Naive thymus-derived CD4-positive, alpha-beta T cell (primary cell): ENCODE data around the gene PPME1. TPM values are rescaled to one million over a fixed set of nuclear protein-coding genes. Genes with fewer than 3 reads are reported as not detected.

Experiments
- ATAC-seq: fragments of 150-1000 bp; cut with Tn5 transposase; 2 replicates; pipeline ENCODE4 v1.10.0; 2021; ENCODE audit warnings: mild to moderate bottlenecking, moderate library complexity
- CTCF ChIA-PET: fragments of 350-600 bp; sonication (Branson Sonifier 250); formaldehyde crosslinking; loops from one replicate; lab custom pipeline; 2021; ENCODE audit warnings: antibody characterized with exemption; lab: Charles Lee
- POLR2A ChIA-PET: fragments of 350-600 bp; sonication (Branson Sonifier 250); formaldehyde crosslinking; loops from one replicate; lab custom pipeline; 2021; ENCODE audit warnings: antibody characterized with exemption, inconsistent platforms; lab: Charles Lee
- DNase-seq, 9 donors: peaks; one replicate each; pipeline versions ENCODE4 v3.0.0 to v3.0.0-alpha.2; 2020 to 2022; ENCODE audit warnings: mixed read lengths in 1 of 9
- H3K27ac ChIP-seq: one replicate; pipeline ENCODE4 v1.7.0; 2013; ENCODE audit warnings: mild to moderate bottlenecking, low read depth, low read length, moderate library complexity
- H3K27me3 ChIP-seq, 2 donors: one replicate each; pipeline ENCODE4 v1.7.0; 2013; ENCODE audit warnings: low read length in 2 of 2, mild to moderate bottlenecking in 2 of 2, moderate library complexity in 2 of 2; ENCODE audit not compliant: control insufficient read depth in 2 of 2, insufficient read depth in 2 of 2
- H3K36me3 ChIP-seq, 3 experiments: 1 replicate in 2 of 3; 2 replicates in 1 of 3; pipeline ENCODE4 v1.7.0; 2013; ENCODE audit warnings: low read length in 3 of 3, mild to moderate bottlenecking in 3 of 3, moderate library complexity in 1 of 3; ENCODE audit not compliant: insufficient read depth in 3 of 3, control insufficient read depth in 2 of 3
- H3K4me1 ChIP-seq, 2 donors: one replicate each; pipeline ENCODE4 v1.7.0; 2013; ENCODE audit warnings: low read length in 2 of 2, mild to moderate bottlenecking in 2 of 2, moderate library complexity in 1 of 2; ENCODE audit not compliant: control insufficient read depth in 2 of 2, insufficient read depth in 2 of 2
- H3K4me3 ChIP-seq: 2 replicates; pipeline ENCODE4 v1.7.0; 2013; ENCODE audit warnings: mild to moderate bottlenecking, low read length
- H3K9me3 ChIP-seq, 3 experiments: 1 replicate in 2 of 3; 2 replicates in 1 of 3; pipeline ENCODE4 v1.7.0; 2013; ENCODE audit warnings: low read length in 3 of 3; ENCODE audit not compliant: control insufficient read depth in 2 of 3
- H3K27ac Mint-ChIP-seq, 9 donors: one replicate each; pipeline ENCODE4 v1.8.0; 2020 to 2022; ENCODE audit warnings: mixed read lengths in 9 of 9, mild to moderate bottlenecking in 8 of 9, moderate library complexity in 5 of 9, inconsistent platforms in 2 of 9
- H3K27me3 Mint-ChIP-seq, 5 donors: one replicate each; pipeline ENCODE4 v1.8.0; 2021 to 2022; ENCODE audit warnings: mixed read lengths in 5 of 5, mild to moderate bottlenecking in 1 of 5
- H3K36me3 Mint-ChIP-seq, 5 donors: one replicate each; pipeline ENCODE4 v1.8.0; 2020 to 2022; ENCODE audit warnings: mixed read lengths in 5 of 5, mild to moderate bottlenecking in 3 of 5, inconsistent platforms in 1 of 5
- H3K4me1 Mint-ChIP-seq, 7 donors: one replicate each; pipeline ENCODE4 v1.8.0; 2020 to 2022; ENCODE audit warnings: mixed read lengths in 7 of 7, mild to moderate bottlenecking in 3 of 7, inconsistent platforms in 1 of 7
- H3K4me3 Mint-ChIP-seq, 10 donors: one replicate each; pipeline ENCODE4 v1.8.0; 2020 to 2022; ENCODE audit warnings: mild to moderate bottlenecking in 10 of 10, mixed read lengths in 10 of 10, moderate library complexity in 6 of 10, inconsistent platforms in 2 of 10
- H3K9me3 Mint-ChIP-seq, 11 donors: one replicate each; pipeline ENCODE4 v1.8.0; 2020 to 2022; ENCODE audit warnings: mixed read lengths in 11 of 11, mild to moderate bottlenecking in 4 of 11, inconsistent platforms in 1 of 11, moderate library complexity in 1 of 11
- intact Hi-C, 2 donors: fragments of 100-400 bp; cut with micrococcal nuclease; formaldehyde crosslinking; loops; one replicate each; pipeline ENCODE4 v1.15.1; 2023
- polyA plus RNA-seq, 2 donors: library from polyadenylated mRNA; unstranded; fragments of 300-500 nt; fragmentation: Illumina TruSeq; gene quantifications; one replicate each; pipeline ENCODE4 v1.2.3, GENCODE V29; 2021
- total RNA-seq, 6 experiments: library from RNA in 5 of 6; stranded (reverse) in 5 of 6; gene quantifications; 1 replicate in 5 of 6; 2 replicates in 1 of 6; pipeline ENCODE4 v1.2.3 and lab custom pipeline; 2021 to 2026

The PPME1 gene
- total and polyA plus RNA-seq, 7 experiments from 2014 or later, result 14.6 to 41.7 (median 20.2) TPM

DNA sequence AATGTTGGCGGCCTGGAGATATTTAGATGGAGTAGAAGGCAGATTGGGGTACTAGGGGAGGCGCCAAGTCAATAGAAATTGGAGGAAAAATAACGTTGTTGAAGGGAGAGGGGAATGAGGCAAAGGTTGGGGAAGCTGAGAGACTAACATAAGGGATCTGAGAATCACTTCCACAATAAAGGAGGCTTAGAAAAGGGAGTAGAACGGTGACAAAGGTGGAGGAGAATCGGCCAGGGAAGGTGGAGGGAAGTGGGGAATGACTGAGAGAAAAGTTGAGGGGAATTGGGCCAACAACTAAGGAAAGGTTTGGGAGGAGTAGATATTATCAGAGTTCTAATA, 510 bp downstream of the PPME1 start:
- Mint-ChIP-seq H3K27me3 (no peaks in the 10 kb centered on the region), H3K27ac (no peak overlapping the region), H3K9me3 (no peaks in the 10 kb centered on the region), H3K36me3 (peaks cover 0 to 21% (median 11%) of the 10 kb centered on the region in 5 donors), H3K4me3 (no peak overlapping the region), H3K4me1 (peaks cover 5 to 33% (median 18%) of the 10 kb centered on the region in 7 donors)
- DNase-seq (no peak), ATAC-seq (no peak)
- H3K27ac ChIP-seq, result peak overlapping the region; percentile 76
- H3K27me3 ChIP-seq, result no peaks in the 10 kb centered on the region
- intact Hi-C loops, result loop anchor here (1.0 to 10.0 kb wide), 25 partner anchors 61 to 1737 kb away; partner anchors contain the start of genes LIPT2 (in 2 of the 2), PGM2L1 (in 2 of the 2), POLD3 (in 2 of the 2) and RAB6A (in 2 of the 2)
- POLR2A ChIA-PET, result interaction anchor here (0.8 to 2.2 kb wide), 11 partner anchors 10 to 411 kb away, joined by 3 to 7 read pairs (median 4); partner anchors contain the start of genes LIPT2, RAB6A and UCP2
- no peaks in the 10 kb centered on the region for H3K9me3 ChIP-seq
- CTCF ChIA-PET, result no interaction called here
- H3K4me3 ChIP-seq, result peak overlapping the region; percentile 73
- peaks cover 30 to 32% of the 10 kb centered on the region in 2 donors for H3K4me1 ChIP-seq
- peaks cover 0 to 18% (median 0%) of the 10 kb centered on the region in 3 experiments for H3K36me3 ChIP-seq

DNA sequence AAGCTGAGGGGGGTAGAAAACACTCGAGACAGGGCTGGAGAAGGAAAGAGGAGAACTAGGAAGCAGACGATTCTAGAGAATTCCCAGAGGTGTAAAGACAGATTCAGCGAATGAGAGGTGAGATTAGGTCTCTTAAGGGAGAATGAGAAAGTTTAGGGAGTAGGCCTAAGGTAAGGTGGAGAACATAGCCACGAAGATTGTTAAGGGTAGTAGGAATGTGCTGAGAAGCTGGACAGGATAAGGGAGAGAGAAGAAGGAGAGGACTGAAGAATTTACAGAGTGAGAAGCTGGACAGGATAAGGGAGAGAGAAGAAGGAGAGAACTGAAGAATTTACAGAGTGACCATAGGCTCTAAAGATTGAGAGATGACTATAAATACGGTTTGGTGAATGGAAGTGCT, 908 bp downstream of the PPME1 start:
- Mint-ChIP-seq H3K27ac (no peak overlapping the region), H3K36me3 (peaks cover 0 to 17% (median 7%) of the 10 kb centered on the region in 5 donors), H3K27me3 (no peaks in the 10 kb centered on the region), H3K9me3 (no peaks in the 10 kb centered on the region), H3K4me1 (peaks cover 5 to 29% (median 18%) of the 10 kb centered on the region in 7 donors), H3K4me3 (no peak overlapping the region)
- peaks cover 30 to 32% of the 10 kb centered on the region in 2 donors for H3K4me1 ChIP-seq
- ATAC-seq (no peak), DNase-seq (no peak)
- H3K4me3 ChIP-seq, result peak overlapping the region; percentile 73
- no peaks in the 10 kb centered on the region for H3K27me3 ChIP-seq
- peaks cover 0 to 14% (median 0%) of the 10 kb centered on the region in 3 experiments for H3K36me3 ChIP-seq
- POLR2A ChIA-PET, result interaction anchor here (1.0 to 2.2 kb wide), 4 partner anchors 12 to 411 kb away, joined by 3 to 7 read pairs (median 4); partner anchors contain the start of gene RAB6A
- H3K9me3 ChIP-seq, result no peaks in the 10 kb centered on the region
- CTCF ChIA-PET, result no interaction called here
- intact Hi-C loops, result loop anchor here (1.0 to 10.0 kb wide), 25 partner anchors 60 to 1737 kb away; partner anchors contain the start of genes LIPT2 (in 2 of the 2), PGM2L1 (in 2 of the 2), POLD3 (in 2 of the 2) and RAB6A (in 2 of the 2)
- H3K27ac ChIP-seq, result peak overlapping the region; percentile 76

DNA sequence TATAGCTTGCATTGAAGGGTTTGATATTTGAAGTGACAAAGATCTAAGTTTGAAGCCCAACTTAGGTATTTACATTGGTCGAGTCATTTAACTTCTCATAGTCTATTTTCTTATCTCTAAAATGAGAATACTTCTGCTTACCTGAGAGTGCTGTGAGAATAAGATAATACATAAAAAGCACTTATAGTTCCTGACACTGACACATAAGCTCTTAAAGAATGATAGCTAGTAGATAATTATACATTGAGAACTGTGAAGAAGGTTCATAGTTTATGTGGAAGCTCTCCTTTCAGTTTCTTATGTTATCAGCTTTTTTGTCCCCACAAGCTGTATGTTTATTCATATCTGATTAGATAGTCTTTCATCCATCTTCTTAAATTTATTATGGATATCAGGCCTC, 4.8 kb downstream of the PPME1 start:
- Mint-ChIP-seq H3K27me3 (no peaks in the 10 kb centered on the region), H3K9me3 (no peaks in the 10 kb centered on the region), H3K4me1 (peaks cover 5 to 34% (median 25%) of the 10 kb centered on the region in 7 donors), H3K4me3 (no peak overlapping the region), H3K27ac (no peak overlapping the region), H3K36me3 (peaks cover 0 to 18% (median 17%) of the 10 kb centered on the region in 5 donors)
- Histone ChIP-seq H3K27ac (no peak overlapping the region), H3K9me3 (no peaks in the 10 kb centered on the region), H3K4me3 (no peak overlapping the region), H3K36me3 (peaks cover 0 to 3% (median 0%) of the 10 kb centered on the region in 3 experiments), H3K27me3 (no peaks in the 10 kb centered on the region), H3K4me1 (peaks cover 14 to 15% of the 10 kb centered on the region in 2 donors)
- CTCF ChIA-PET, result interaction anchor here (0.6 kb wide), 1 partner anchor 204 kb away, joined by 3 read pairs; no protein-coding TSS in a partner anchor
- intact Hi-C loops, result loop anchor here in 1 of 2 donors (10.0 kb wide), 1 partner anchor 1639 kb away; the partner anchor contains the start of gene UVRAG
- ATAC-seq (no peak), DNase-seq (no peak)
- POLR2A ChIA-PET, result no interaction called here

DNA sequence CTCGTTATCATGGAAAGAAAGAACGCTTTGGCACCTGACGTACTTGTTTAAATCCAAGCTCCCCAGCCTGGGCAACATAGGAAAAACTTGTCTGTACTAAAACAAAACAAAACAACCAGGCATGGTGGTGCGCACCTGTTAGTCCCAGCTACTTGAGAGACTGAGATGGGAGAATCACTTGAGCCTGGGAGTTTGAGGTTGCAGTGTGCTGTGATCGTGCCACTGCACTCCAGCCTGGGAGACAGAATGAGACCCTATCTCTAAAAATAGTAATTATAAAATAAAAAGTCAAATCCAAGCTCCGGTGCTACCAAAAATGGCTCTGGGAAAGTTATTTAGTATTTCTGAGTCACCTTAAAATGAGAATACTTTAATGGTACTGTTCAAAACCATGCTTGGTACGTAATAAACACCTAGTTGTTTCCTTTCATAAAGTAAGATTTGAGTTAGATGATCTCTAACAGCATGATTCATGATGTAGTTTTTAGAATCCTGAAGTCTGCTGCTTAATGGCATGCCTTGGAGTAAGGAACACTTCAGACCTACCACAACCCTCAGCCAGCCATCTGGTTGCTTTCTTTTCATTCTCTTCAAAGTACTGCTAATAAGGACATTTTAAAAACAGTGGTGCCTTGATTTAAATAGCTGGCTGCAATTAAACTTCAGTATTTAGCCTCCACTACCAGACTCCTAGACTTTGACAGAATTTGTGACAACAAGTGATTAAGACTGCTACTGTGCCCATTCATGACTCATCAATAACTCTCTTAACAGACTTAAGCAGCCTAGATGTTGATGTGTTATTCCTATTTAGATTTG, 8.4 kb downstream of the PPME1 start:
- Mint-ChIP-seq H3K27ac (peak overlapping the region in 1 of 9 donors; percentile 57), H3K4me3 (no peak overlapping the region), H3K4me1 (peaks cover 5 to 36% (median 19%) of the 10 kb centered on the region in 7 donors), H3K9me3 (no peaks in the 10 kb centered on the region), H3K27me3 (no peaks in the 10 kb centered on the region), H3K36me3 (peaks cover 4 to 19% (median 15%) of the 10 kb centered on the region in 5 donors)
- POLR2A ChIA-PET, result no interaction called here
- Histone ChIP-seq H3K27me3 (no peaks in the 10 kb centered on the region), H3K27ac (no peak overlapping the region), H3K36me3 (no peaks in the 10 kb centered on the region), H3K4me3 (no peak overlapping the region), H3K4me1 (no peaks in the 10 kb centered on the region), H3K9me3 (no peaks in the 10 kb centered on the region)
- CTCF ChIA-PET, result no interaction called here
- intact Hi-C loops, result loop anchor here in 1 of 2 donors (10.0 kb wide), 1 partner anchor 1635 kb away; the partner anchor contains the start of gene UVRAG
- no peak for DNase-seq
- ATAC-seq, result no peak

DNA sequence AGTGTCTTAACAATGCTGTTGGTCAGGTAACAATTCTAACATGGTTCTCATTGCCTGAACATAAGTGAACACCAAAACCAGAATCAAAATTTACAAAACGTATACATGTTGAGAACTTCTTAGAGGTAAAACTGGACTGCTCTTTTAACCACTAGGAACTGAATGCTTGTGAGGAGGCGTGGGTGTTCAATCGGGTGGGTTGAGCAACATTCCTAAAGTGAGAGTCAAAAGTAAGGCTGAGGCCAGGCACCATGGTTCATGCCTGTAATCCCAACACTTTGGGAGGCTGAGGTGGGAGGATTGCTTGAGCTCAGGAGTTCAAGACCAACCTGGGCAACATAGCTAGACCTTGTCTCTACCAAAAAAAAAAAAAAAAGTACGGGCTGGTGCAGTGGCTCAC, 11.5 kb downstream of the PPME1 start:
- DNase-seq (no peak), ATAC-seq (no peak)
- no peak overlapping the region for H3K27ac Mint-ChIP-seq

DNA sequence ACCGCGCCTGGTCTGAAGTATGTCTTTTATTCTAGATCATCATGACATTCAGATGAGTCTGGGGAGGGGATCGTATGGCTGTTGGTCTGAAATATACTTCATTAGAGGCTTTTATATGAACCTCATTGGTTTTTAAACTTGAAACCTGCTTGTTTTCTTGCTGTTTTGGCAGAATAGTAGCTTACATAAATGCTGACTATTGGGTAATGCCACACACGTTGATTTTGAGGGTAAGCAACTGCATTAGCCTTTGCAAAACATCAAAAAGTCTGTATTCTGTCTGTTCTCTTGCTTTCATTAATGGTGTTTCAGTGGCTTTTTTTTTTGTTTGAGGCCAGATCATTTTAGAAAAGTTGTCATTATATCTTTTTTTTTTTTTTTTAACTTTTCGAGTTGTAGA, 14.2 kb downstream of the PPME1 start:
- H3K9me3 ChIP-seq, result peaks cover 0 to 2% (median 0%) of the 10 kb centered on the region in 3 experiments
- no peak for DNase-seq
- intact Hi-C loops, result no loop called here
- H3K4me3 ChIP-seq, result no peak overlapping the region
- H3K36me3 Mint-ChIP-seq, result peaks cover 10 to 36% (median 31%) of the 10 kb centered on the region in 5 donors
- no peaks in the 10 kb centered on the region for H3K4me1 ChIP-seq
- no peaks in the 10 kb centered on the region for H3K27me3 Mint-ChIP-seq
- ChIA-PET CTCF (interaction anchor here (0.8 kb wide), 1 partner anchor 11 kb away, joined by 3 read pairs; no protein-coding TSS in a partner anchor), POLR2A (no interaction called here)
- H3K27ac Mint-ChIP-seq, result peak overlapping the region in 1 of 9 donors; percentile 46
- peaks cover 0 to 8% (median 2%) of the 10 kb centered on the region in 11 donors for H3K9me3 Mint-ChIP-seq
- peaks cover 9 to 27% (median 20%) of the 10 kb centered on the region in 7 donors for H3K4me1 Mint-ChIP-seq
- H3K27ac ChIP-seq, result no peak overlapping the region
- no peaks in the 10 kb centered on the region for H3K27me3 ChIP-seq
- no peak overlapping the region for H3K4me3 Mint-ChIP-seq
- H3K36me3 ChIP-seq, result peaks cover 0 to 4% (median 0%) of the 10 kb centered on the region in 3 experiments
- no peak for ATAC-seq

More for the DNA sequence above, 11.5 kb downstream of the PPME1 start:
- H3K36me3 ChIP-seq, result no peaks in the 10 kb centered on the region
- H3K4me1 ChIP-seq, result no peaks in the 10 kb centered on the region
- H3K4me1 Mint-ChIP-seq, result peaks cover 11 to 41% (median 29%) of the 10 kb centered on the region in 7 donors
- CTCF ChIA-PET, result no interaction called here
- no peaks in the 10 kb centered on the region for H3K27me3 ChIP-seq
- intact Hi-C loops, result no loop called here
- no peaks in the 10 kb centered on the region for H3K27me3 Mint-ChIP-seq
- no peak overlapping the region for H3K4me3 ChIP-seq
- H3K36me3 Mint-ChIP-seq, result peaks cover 4 to 30% (median 25%) of the 10 kb centered on the region in 5 donors
- POLR2A ChIA-PET, result no interaction called here
- H3K9me3 Mint-ChIP-seq, result no peaks in the 10 kb centered on the region
- H3K9me3 ChIP-seq, result no peaks in the 10 kb centered on the region
- no peak overlapping the region for H3K27ac ChIP-seq
- H3K4me3 Mint-ChIP-seq, result no peak overlapping the region
